ENCODE results near the gene PXYLP1. TPM values are rescaled to one million over a fixed set of nuclear protein-coding genes. Genes with fewer than 3 reads are reported as not detected.

PXYLP1 gene
- total and polyA plus RNA-seq, 7 donors = 2.4 to 12.2 (median 5.8) TPM

DNA sequence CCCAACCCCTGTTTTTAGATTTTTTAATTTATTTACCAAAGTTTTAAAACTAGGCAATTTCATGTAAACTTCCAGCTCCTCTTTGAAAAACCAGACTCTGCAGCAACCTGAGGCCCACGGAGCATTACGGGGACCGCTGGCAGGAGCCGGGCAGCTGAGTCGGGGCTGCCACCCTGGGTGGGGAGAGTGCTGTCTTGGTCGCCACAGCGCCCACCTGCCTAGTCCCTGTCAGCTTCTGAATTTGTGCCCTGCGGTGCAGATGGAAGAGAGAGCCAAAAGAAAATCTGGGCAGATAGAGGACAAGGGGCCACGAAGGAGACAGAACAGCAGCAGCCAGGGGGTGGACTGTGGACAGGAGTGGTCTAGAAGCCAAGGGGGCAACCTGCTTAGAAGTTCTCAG, 34.6 kb downstream of the PXYLP1 start:
- no peak for DNase-seq
- intact Hi-C loops (cut with DNase I) = no loop called here
- WGBS, 2 donors = 86 to 97% methylated on average over 9 of the region's 9 CpGs
- Histone ChIP-seq H3K9me3 (no peaks in the 10 kb centered on the region), H3K4me1 (peaks cover 0 to 7% (median 0%) of the 10 kb centered on the region in 4 donors), H3K27me3 (no peaks in the 10 kb centered on the region), H3K36me3 (peaks cover 0 to 19% (median 0%) of the 10 kb centered on the region in 4 donors), H3K27ac (no peak overlapping the region), H3K4me3 (no peak overlapping the region)
- TF ChIP-seq EP300 (IDR thresholded peaks at IDR 0.05) (no peak), POLR2A (IDR thresholded peaks at IDR 0.05) (no peak), POLR2AphosphoS5 (IDR thresholded peaks at IDR 0.05) (no peak)
- TF ChIP-seq, protein P1, sequence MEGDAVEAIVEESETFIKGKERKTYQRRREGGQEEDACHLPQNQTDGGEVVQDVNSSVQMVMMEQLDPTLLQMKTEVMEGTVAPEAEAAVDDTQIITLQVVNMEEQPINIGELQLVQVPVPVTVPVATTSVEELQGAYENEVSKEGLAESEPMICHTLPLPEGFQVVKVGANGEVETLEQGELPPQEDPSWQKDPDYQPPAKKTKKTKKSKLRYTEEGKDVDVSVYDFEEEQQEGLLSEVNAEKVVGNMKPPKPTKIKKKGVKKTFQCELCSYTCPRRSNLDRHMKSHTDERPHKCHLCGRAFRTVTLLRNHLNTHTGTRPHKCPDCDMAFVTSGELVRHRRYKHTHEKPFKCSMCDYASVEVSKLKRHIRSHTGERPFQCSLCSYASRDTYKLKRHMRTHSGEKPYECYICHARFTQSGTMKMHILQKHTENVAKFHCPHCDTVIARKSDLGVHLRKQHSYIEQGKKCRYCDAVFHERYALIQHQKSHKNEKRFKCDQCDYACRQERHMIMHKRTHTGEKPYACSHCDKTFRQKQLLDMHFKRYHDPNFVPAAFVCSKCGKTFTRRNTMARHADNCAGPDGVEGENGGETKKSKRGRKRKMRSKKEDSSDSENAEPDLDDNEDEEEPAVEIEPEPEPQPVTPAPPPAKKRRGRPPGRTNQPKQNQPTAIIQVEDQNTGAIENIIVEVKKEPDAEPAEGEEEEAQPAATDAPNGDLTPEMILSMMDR (IDR thresholded peaks at IDR 0.05) = no peak

DNA sequence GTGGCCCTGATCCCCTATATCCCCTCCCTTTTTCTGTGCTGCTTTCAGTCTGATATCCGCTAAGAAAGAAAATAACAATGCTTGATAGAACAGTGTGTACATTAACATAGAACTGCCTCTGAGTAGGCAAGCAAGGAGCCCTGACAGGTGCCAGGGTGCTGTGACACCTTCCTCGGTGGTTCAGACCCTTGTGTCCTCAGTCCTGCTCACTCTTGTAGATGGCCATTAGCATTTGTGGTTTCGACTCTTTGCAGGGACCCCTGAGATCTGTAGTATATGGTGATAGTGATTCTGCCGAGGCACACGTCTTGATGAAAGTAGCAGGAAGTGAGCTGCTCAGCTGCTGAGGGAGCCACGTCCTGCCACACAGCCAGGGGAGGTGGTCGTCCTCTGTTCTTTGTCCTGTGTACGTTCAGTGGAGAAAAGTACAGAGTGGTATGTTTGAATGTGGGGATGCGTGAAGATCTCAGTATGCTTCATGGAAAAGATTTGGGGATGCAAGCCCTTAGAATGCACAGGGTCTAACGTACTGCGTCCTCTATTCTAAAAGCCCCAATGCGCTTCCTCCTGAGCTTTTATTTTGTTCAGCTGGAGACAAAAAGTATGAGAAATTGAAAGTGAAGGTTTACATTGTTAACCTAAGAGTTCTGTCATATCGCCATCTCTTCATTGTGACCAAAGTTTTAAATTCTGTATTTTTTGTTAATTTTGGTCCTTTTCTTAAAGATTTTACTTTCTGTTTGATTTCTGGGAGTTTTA, 35.4 kb downstream of the PXYLP1 start:
- Histone ChIP-seq H3K27ac (no peak overlapping the region), H3K4me3 (peak overlapping the region in 1 of 4 donors; percentile 14), H3K36me3 (peaks cover 0 to 14% (median 0%) of the 10 kb centered on the region in 4 donors), H3K9me3 (no peaks in the 10 kb centered on the region), H3K4me1 (peaks cover 0 to 1% (median 0%) of the 10 kb centered on the region in 4 donors), H3K27me3 (no peaks in the 10 kb centered on the region)
- DNase-seq = no peak
- 54 to 79% methylated on average over 13 of the region's 13 CpGs for WGBS, 2 donors
- intact Hi-C loops (cut with DNase I) = no loop called here
- TF ChIP-seq EP300 (IDR thresholded peaks at IDR 0.05) = no peak
- TF ChIP-seq, protein P1 (IDR thresholded peaks at IDR 0.05) = no peak
- TF ChIP-seq POLR2AphosphoS5 (IDR thresholded peaks at IDR 0.05) = no peak
- TF ChIP-seq POLR2A (IDR thresholded peaks at IDR 0.05) = no peak

DNA sequence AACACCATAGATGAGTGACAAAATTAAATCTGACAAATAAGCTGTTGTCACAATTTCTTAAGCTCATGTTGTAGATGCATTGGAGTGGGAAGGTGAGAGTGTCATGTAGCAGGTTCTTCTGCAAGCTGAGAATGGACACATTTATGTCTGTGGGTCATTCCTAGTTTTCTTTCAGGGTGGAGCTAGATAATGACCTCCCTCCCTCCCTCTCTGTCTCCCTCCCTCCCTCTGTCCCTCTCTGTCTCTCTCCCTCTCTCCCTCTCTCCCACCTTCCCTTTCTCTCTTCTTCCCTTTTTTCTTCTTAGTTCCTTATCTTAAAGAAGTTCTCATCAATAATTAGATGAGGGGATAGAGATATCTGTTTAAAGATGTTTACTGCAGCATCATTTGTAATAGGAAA, 36.0 kb downstream of the PXYLP1 start:
- DNase-seq = no peak
- H3K27ac ChIP-seq = no peak overlapping the region
- H3K36me3 ChIP-seq = peaks cover 0 to 11% (median 0%) of the 10 kb centered on the region in 4 donors
- TF ChIP-seq POLR2A (IDR thresholded peaks at IDR 0.05) = no peak
- no peak for TF ChIP-seq EP300 (IDR thresholded peaks at IDR 0.05)
- TF ChIP-seq POLR2AphosphoS5 (IDR thresholded peaks at IDR 0.05) = no peak
- TF ChIP-seq, protein P1 (IDR thresholded peaks at IDR 0.05) = no peak
- H3K27me3 ChIP-seq = no peaks in the 10 kb centered on the region
- H3K4me3 ChIP-seq = no peak overlapping the region
- H3K9me3 ChIP-seq = no peaks in the 10 kb centered on the region
- intact Hi-C loops (cut with DNase I) = no loop called here
- no peaks in the 10 kb centered on the region for H3K4me1 ChIP-seq

DNA sequence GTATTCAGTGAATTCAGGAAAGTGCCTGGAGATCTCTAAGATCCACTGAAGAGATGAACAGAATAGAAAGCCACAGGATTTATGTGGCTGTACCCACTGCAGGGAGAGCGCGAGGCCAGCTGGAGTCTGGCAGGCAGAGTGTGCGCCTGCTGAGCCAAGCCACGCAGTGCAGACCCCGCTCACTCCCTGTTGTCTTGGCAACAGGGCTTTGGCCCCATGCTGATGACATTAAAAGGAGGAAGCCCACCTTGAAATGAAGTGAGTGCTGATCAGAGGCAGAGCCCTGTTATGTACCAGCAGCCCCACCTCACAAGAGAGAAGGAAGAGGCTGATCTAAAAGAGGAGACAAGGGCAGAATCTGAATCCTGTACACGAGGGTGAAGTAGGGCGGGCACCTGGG, 36.7 kb downstream of the PXYLP1 start:
- intact Hi-C loops (cut with DNase I) = no loop called here
- Histone ChIP-seq H3K9me3 (no peaks in the 10 kb centered on the region), H3K27me3 (no peaks in the 10 kb centered on the region), H3K27ac (no peak overlapping the region), H3K4me3 (no peak overlapping the region), H3K36me3 (peaks cover 0 to 11% (median 0%) of the 10 kb centered on the region in 4 donors), H3K4me1 (no peaks in the 10 kb centered on the region)
- DNase-seq = no peak
- WGBS, 2 donors = 82 to 95% methylated on average over 7 of the region's 7 CpGs
- TF ChIP-seq, protein P1 (IDR thresholded peaks at IDR 0.05) = no peak
- TF ChIP-seq POLR2AphosphoS5 (IDR thresholded peaks at IDR 0.05) (no peak), POLR2A (IDR thresholded peaks at IDR 0.05) (no peak), EP300 (IDR thresholded peaks at IDR 0.05) (no peak)

Measured in sigmoid colon (tissue), 7 donors.